Mesendoderm (in vitro differentiated cells): ENCODE measurements around the gene PDXDC1.
"Not testable (repeated sequence)": the region's sequence is repeated elsewhere in the genome, so short reads cannot be mapped to it uniquely, and the experiment has no call there.

Experiments used
- DNase-seq: peaks from one replicate; pipeline ENCODE4 v3.0.0; 2013
- H2AK5ac ChIP-seq: 2 replicates; pipeline ENCODE4 v1.6.1; 2013; ENCODE audit warnings: low read length, inconsistent platforms
- H2BK120ac ChIP-seq: 2 replicates; pipeline ENCODE4 v1.6.1; 2013; ENCODE audit warnings: low read depth, mild to moderate bottlenecking, low read length, moderate library complexity, mixed read lengths
- H2BK15ac ChIP-seq: replicated peaks from 2 replicates; pipeline ENCODE4 v1.6.1; 2013; ENCODE audit warnings: low read depth, mild to moderate bottlenecking, moderate library complexity
- H2BK5ac ChIP-seq: 2 replicates; pipeline ENCODE4 v1.6.1; 2013; ENCODE audit warnings: low read length, inconsistent platforms
- H3K18ac ChIP-seq: 2 replicates; pipeline ENCODE4 v1.6.1; 2013; ENCODE audit warnings: mild to moderate bottlenecking, low read length, mixed read lengths
- H3K23ac ChIP-seq: one replicate; pipeline ENCODE4 v1.6.1; 2013; ENCODE audit warnings: low read length
- H3K27ac ChIP-seq: 2 replicates; pipeline ENCODE4 v1.5.1; 2013; ENCODE audit warnings: low read depth, mild to moderate bottlenecking, inconsistent platforms, low read length, moderate library complexity
- H3K27me3 ChIP-seq: 2 replicates; pipeline ENCODE4 v1.6.1; 2013; ENCODE audit warnings: low read length, control low read depth, mild to moderate bottlenecking, inconsistent platforms; ENCODE audit not compliant: insufficient read depth, poor library complexity
- H3K36me3 ChIP-seq: 2 replicates; pipeline ENCODE4 v1.6.1; 2013; ENCODE audit warnings: low read length, inconsistent platforms; ENCODE audit not compliant: control insufficient read depth, insufficient read depth
- H3K4ac ChIP-seq: one replicate; pipeline ENCODE4 v1.6.1; 2013; ENCODE audit warnings: low read depth, mild to moderate bottlenecking, low read length, moderate library complexity
- H3K4me1 ChIP-seq: 2 replicates; pipeline ENCODE4 v1.6.1; 2013; ENCODE audit warnings: low read depth, low read length, inconsistent platforms; ENCODE audit not compliant: control insufficient read depth
- H3K4me2 ChIP-seq: 2 replicates; pipeline ENCODE4 v1.6.1; 2013; ENCODE audit warnings: low read length
- H3K4me3 ChIP-seq: 2 replicates; pipeline ENCODE4 v1.5.1; 2013; ENCODE audit warnings: mild to moderate bottlenecking, low read length
- H3K56ac ChIP-seq: one replicate; pipeline ENCODE4 v1.6.1; 2013; ENCODE audit warnings: low read length
- H3K79me1 ChIP-seq: 2 replicates; pipeline ENCODE4 v1.6.1; 2013; ENCODE audit warnings: low read length, inconsistent platforms
- H3K79me2 ChIP-seq: 2 replicates; pipeline ENCODE4 v1.6.1; 2013; ENCODE audit warnings: mild to moderate bottlenecking, low read length; ENCODE audit not compliant: control insufficient read depth, insufficient read depth
- H3K9ac ChIP-seq: 2 replicates; pipeline ENCODE4 v1.6.1; 2013; ENCODE audit warnings: low read length, inconsistent platforms
- H4K5ac ChIP-seq: one replicate; pipeline ENCODE4 v1.6.1; 2013; ENCODE audit warnings: low read length
- H4K8ac ChIP-seq: one replicate; pipeline ENCODE4 v1.6.1; 2013; ENCODE audit warnings: low read depth, mild to moderate bottlenecking, control low read depth, low read length, moderate library complexity
- WGBS: extraction: QIAGEN DNeasy Blood & Tissue Kit; methylation state at CpG from one replicate; pipeline ENCODE4 v1.1.7; 2013; ENCODE audit warnings: low lambda C conversion rate, missing lambda C conversion rate; ENCODE audit not compliant: insufficient coverage; ENCODE audit errors: extremely low coverage; 5-methylcytosine and 5-hydroxymethylcytosine counted together

PDXDC1 gene

GRCh38 chr16:14996702-14997101 lies 21.9 kb downstream of the PDXDC1 start:
- no CpG with 5 or more reads among the region's 6 CpGs for WGBS
- not testable (repeated sequence) for H2BK15ac ChIP-seq, H3K23ac ChIP-seq

GRCh38 chr16:14998300-14998699 lies 23.5 kb downstream of the PDXDC1 start:
- not testable (repeated sequence) for H3K27ac ChIP-seq, DNase-seq

More at GRCh38 chr16:14996702-14997101, 21.9 kb downstream of the PDXDC1 start:
- H4K5ac ChIP-seq, H2BK120ac ChIP-seq, H3K27me3 ChIP-seq, H3K9ac ChIP-seq, H3K4me1 ChIP-seq, H3K36me3 ChIP-seq, H3K4me2 ChIP-seq, H4K8ac ChIP-seq, H3K18ac ChIP-seq, H3K56ac ChIP-seq, H3K79me1 ChIP-seq, DNase-seq, H3K4ac ChIP-seq, H2AK5ac ChIP-seq, H3K27ac ChIP-seq, H3K79me2 ChIP-seq, H2BK5ac ChIP-seq, H3K4me3 ChIP-seq: not testable (repeated sequence)

GRCh38 chr16:14999845-15000244 lies 25.0 kb downstream of the PDXDC1 start:
- H3K79me1 ChIP-seq, H3K4me2 ChIP-seq, H3K27ac ChIP-seq, H3K27me3 ChIP-seq, H3K9ac ChIP-seq, H2BK120ac ChIP-seq, H3K36me3 ChIP-seq, H3K56ac ChIP-seq, H2BK5ac ChIP-seq, DNase-seq, H2BK15ac ChIP-seq, H3K4me3 ChIP-seq, H2AK5ac ChIP-seq, H3K23ac ChIP-seq, H3K4ac ChIP-seq, H4K5ac ChIP-seq, H3K79me2 ChIP-seq, H3K18ac ChIP-seq, H4K8ac ChIP-seq, H3K4me1 ChIP-seq: not testable (repeated sequence)
- WGBS: no CpG with 5 or more reads among the region's 3 CpGs

More at GRCh38 chr16:14998300-14998699, 23.5 kb downstream of the PDXDC1 start:
- not testable (repeated sequence) for H3K4me3 ChIP-seq, H2BK15ac ChIP-seq, H3K79me1 ChIP-seq, H4K5ac ChIP-seq, H3K18ac ChIP-seq, H3K27me3 ChIP-seq, H3K4me2 ChIP-seq, H2AK5ac ChIP-seq, H2BK120ac ChIP-seq, H3K9ac ChIP-seq, H4K8ac ChIP-seq, H3K56ac ChIP-seq, H3K79me2 ChIP-seq, H3K4ac ChIP-seq, H3K4me1 ChIP-seq, H2BK5ac ChIP-seq, H3K23ac ChIP-seq, H3K36me3 ChIP-seq
- WGBS: no CpG with 5 or more reads among the region's 7 CpGs

GRCh38 chr16:15002448-15002847 lies 27.6 kb downstream of the PDXDC1 start:
- H3K9ac ChIP-seq, H3K4me1 ChIP-seq, H2BK5ac ChIP-seq, H3K79me2 ChIP-seq, H2BK15ac ChIP-seq, H3K4me2 ChIP-seq, H4K8ac ChIP-seq, H3K36me3 ChIP-seq, H3K4ac ChIP-seq, H2BK120ac ChIP-seq, H3K27me3 ChIP-seq, H3K4me3 ChIP-seq, H3K79me1 ChIP-seq, H3K23ac ChIP-seq, H3K56ac ChIP-seq, H3K18ac ChIP-seq, H2AK5ac ChIP-seq, H3K27ac ChIP-seq, H4K5ac ChIP-seq, DNase-seq: not testable (repeated sequence)
- no CpG with 5 or more reads among the region's 3 CpGs for WGBS

GRCh38 chr16:15005357-15006132 lies 30.7 kb downstream of the PDXDC1 start:
- H3K27ac ChIP-seq, H2AK5ac ChIP-seq, H3K4me3 ChIP-seq, DNase-seq, H3K23ac ChIP-seq, H3K4me2 ChIP-seq, H3K18ac ChIP-seq, H3K36me3 ChIP-seq, H3K4ac ChIP-seq, H3K79me2 ChIP-seq, H3K27me3 ChIP-seq, H4K8ac ChIP-seq, H3K56ac ChIP-seq, H2BK5ac ChIP-seq, H2BK15ac ChIP-seq, H4K5ac ChIP-seq, H2BK120ac ChIP-seq, H3K79me1 ChIP-seq, H3K9ac ChIP-seq, H3K4me1 ChIP-seq: not testable (repeated sequence)
- WGBS: no CpG with 5 or more reads among the region's 5 CpGs

- not testable (repeated sequence) for DNase-seq, H3K18ac ChIP-seq, H3K36me3 ChIP-seq, H2BK120ac ChIP-seq, H3K79me2 ChIP-seq, H2AK5ac ChIP-seq, H3K4me2 ChIP-seq, H3K79me1 ChIP-seq, H4K5ac ChIP-seq, H4K8ac ChIP-seq, H3K56ac ChIP-seq, H2BK15ac ChIP-seq, H3K4me1 ChIP-seq, H2BK5ac ChIP-seq, H3K4me3 ChIP-seq, H3K9ac ChIP-seq, H3K4ac ChIP-seq, H3K23ac ChIP-seq, H3K27ac ChIP-seq, H3K27me3 ChIP-seq
- WGBS: no CpG with 5 or more reads among the region's 3 CpGs
These were observed 33.8 kb downstream of the PDXDC1 start for GRCh38 chr16:15008647-15009046.
